B cell (primary cell): ENCODE results near the gene ULK1. TPM values are rescaled to one million over a fixed set of nuclear protein-coding genes. Genes with fewer than 3 reads are reported as not detected.
A peak's percentile ranks its signal among the peaks of the same experiment; 100 is the strongest.

Experiments
- ATAC-seq: fragments of 200-7000 bp; cut with Tn5 transposase; one replicate; pipeline ENCODE4 v1.10.0; 2021; ENCODE audit warnings: low read depth, mild to moderate bottlenecking, moderate number of reproducible peaks, moderate library complexity
- CTCF ChIA-PET: fragments of 350-600 bp; sonication (Branson Sonifier 250); formaldehyde crosslinking; loops from one replicate; lab custom pipeline; 2021; ENCODE audit warnings: antibody characterized with exemption, inconsistent platforms; lab: Charles Lee
- POLR2A ChIA-PET: fragments of 350-600 bp; sonication (Branson Sonifier 250); formaldehyde crosslinking; loops from one replicate; lab custom pipeline; 2021; ENCODE audit warnings: antibody characterized with exemption; lab: Charles Lee
- DNase-seq: peaks from one replicate; pipeline ENCODE4 v3.0.0; 2013
- H2AFZ ChIP-seq: 2 replicates; pipeline ENCODE4 v1.6.1; 2012; ENCODE audit warnings: mild to moderate bottlenecking, low read depth, low read length; ENCODE audit not compliant: insufficient read depth, poor library complexity, severe bottlenecking
- H3K27ac ChIP-seq, 2 donors: 1 replicate in 1 of 2; 2 replicates in 1 of 2; pipeline ENCODE4 v1.5.1; 2012 to 2013; ENCODE audit warnings: low read length in 2 of 2, mild to moderate bottlenecking in 2 of 2, moderate library complexity in 1 of 2
- H3K27me3 ChIP-seq, 4 experiments: fragments of 200-600 bp in 1 of 4; sonication (generic) in 1 of 4; replicated peaks in 1 of 4; 1 replicate in 2 of 4; 2 replicates in 2 of 4; pipeline versions ENCODE4 v1.6.1 to v1.7.0; 2013 to 2016; ENCODE audit warnings: low read length in 3 of 4, mild to moderate bottlenecking in 2 of 4, mixed read lengths in 1 of 4, moderate library complexity in 1 of 4; ENCODE audit not compliant: insufficient read depth in 4 of 4, control insufficient read depth in 3 of 4; ENCODE audit errors: control extremely low read depth in 1 of 4
- H3K36me3 ChIP-seq, 2 experiments: replicated peaks in 1 of 2; 1 replicate in 1 of 2; 2 replicates in 1 of 2; pipeline versions ENCODE4 v1.6.1 to v1.7.1; 2013; ENCODE audit warnings: low read length in 1 of 2; ENCODE audit not compliant: insufficient read depth in 2 of 2, control insufficient read depth in 1 of 2; ENCODE audit errors: control extremely low read depth in 1 of 2, extremely low read depth in 1 of 2
- H3K4me1 ChIP-seq, 2 donors: fragments of 200-600 bp in 1 of 2; sonication (generic) in 1 of 2; 1 replicate in 1 of 2; 2 replicates in 1 of 2; pipeline versions ENCODE4 v1.5.1 to v1.6.1; 2013 to 2017; ENCODE audit warnings: low read length in 2 of 2; ENCODE audit not compliant: control insufficient read depth in 2 of 2, insufficient read depth in 2 of 2
- H3K4me2 ChIP-seq: replicated peaks from 2 replicates; pipeline ENCODE3; 2012; ENCODE audit warnings: mild to moderate bottlenecking, low read depth, low read length; ENCODE audit not compliant: poor library complexity, severe bottlenecking
- H3K4me3 ChIP-seq, 5 experiments: fragments of 200-600 bp in 1 of 5; sonication (generic) in 1 of 5; 1 replicate in 3 of 5; 2 replicates in 2 of 5; pipeline versions ENCODE4 v1.5.1 to v1.7.0; 2011 to 2016; ENCODE audit warnings: low read length in 4 of 5, mild to moderate bottlenecking in 4 of 5, low read depth in 2 of 5, control low read depth in 1 of 5, moderate library complexity in 1 of 5; ENCODE audit not compliant: insufficient read depth in 1 of 5; ENCODE audit errors: control extremely low read depth in 1 of 5, extremely low read depth in 1 of 5
- H3K79me2 ChIP-seq: fragments of 200-600 bp; sonication (generic); one replicate; pipeline ENCODE4 v1.6.0; 2016; ENCODE audit warnings: low read length; ENCODE audit not compliant: control insufficient read depth, insufficient read depth
- H3K9ac ChIP-seq: fragments of 200-600 bp; sonication (generic); 2 replicates; pipeline ENCODE4 v1.6.1; 2017; ENCODE audit warnings: mild to moderate bottlenecking, low read length, moderate library complexity
- H3K9me3 ChIP-seq, 3 donors: one replicate each; pipeline versions ENCODE4 v1.6.1 to v1.7.1; 2013; ENCODE audit warnings: low read length in 2 of 3; ENCODE audit not compliant: control insufficient read depth in 2 of 3, insufficient read depth in 1 of 3; ENCODE audit errors: control extremely low read depth in 1 of 3
- H4K20me1 ChIP-seq: 2 replicates; pipeline ENCODE4 v1.6.0; 2012; ENCODE audit warnings: mild to moderate bottlenecking, low read length; ENCODE audit not compliant: insufficient read depth, control insufficient read depth, poor library complexity, severe bottlenecking
- H3K27ac Mint-ChIP-seq: one replicate; pipeline ENCODE4 v1.8.0; 2021; ENCODE audit warnings: mixed read lengths
- H3K27me3 Mint-ChIP-seq: one replicate; pipeline ENCODE4 v1.8.0; 2021; ENCODE audit warnings: mixed read lengths
- H3K4me1 Mint-ChIP-seq: one replicate; pipeline ENCODE4 v1.8.0; 2021; ENCODE audit warnings: mixed read lengths
- H3K4me3 Mint-ChIP-seq: one replicate; pipeline ENCODE4 v1.8.0; 2021; ENCODE audit warnings: mixed read lengths
- H3K9me3 Mint-ChIP-seq: one replicate; pipeline ENCODE4 v1.8.0; 2022; ENCODE audit warnings: mixed read lengths; ENCODE audit not compliant: insufficient read depth
- EZH2 ChIP-seq: IDR thresholded peaks from 2 replicates; pipeline ENCODE4 v1.6.1; 2012; ENCODE audit warnings: borderline replicate concordance, low read depth, mild to moderate bottlenecking, moderate library complexity, low read length; ENCODE audit not compliant: insufficient read depth, poor library complexity, severe bottlenecking
- WGBS: methylation state at CpG from one replicate; pipeline ENCODE4 v1.1.5; 2013; ENCODE audit warnings: missing lambda C conversion rate; ENCODE audit not compliant: insufficient coverage; 5-methylcytosine and 5-hydroxymethylcytosine counted together
- intact Hi-C: fragments of 100-400 bp; cut with micrococcal nuclease; formaldehyde crosslinking; loops from one replicate; pipeline ENCODE4 v1.10.0; 2022
- polyA plus RNA-seq: library from polyadenylated mRNA; depleted of rRNA; stranded (reverse); fragments of >200 nt; gene quantifications from 2 replicates; pipeline ENCODE4 v1.2.3, GENCODE V29; 2012
- total RNA-seq, 2 donors: library from RNA; stranded (reverse); fragments of 120-200 nt in 1 of 2; gene quantifications; 1 replicate in 1 of 2; 2 replicates in 1 of 2; pipeline versions ENCODE4 v1.2.3 to v1.2.4, GENCODE V29; 2013 to 2022
- TF ChIP-seq, protein P1 (sequence below): fragments of 200-600 bp; IDR thresholded peaks from one replicate; pipeline ENCODE4 v1.8.0; 2022; ENCODE audit warnings: antibody characterized with exemption, mild to moderate bottlenecking

The ULK1 gene
- total and polyA plus RNA-seq, 2 donors (not counting 1 experiment from before 2014, with no cell fraction given) = 38.9 to 59.5 TPM

DNA sequence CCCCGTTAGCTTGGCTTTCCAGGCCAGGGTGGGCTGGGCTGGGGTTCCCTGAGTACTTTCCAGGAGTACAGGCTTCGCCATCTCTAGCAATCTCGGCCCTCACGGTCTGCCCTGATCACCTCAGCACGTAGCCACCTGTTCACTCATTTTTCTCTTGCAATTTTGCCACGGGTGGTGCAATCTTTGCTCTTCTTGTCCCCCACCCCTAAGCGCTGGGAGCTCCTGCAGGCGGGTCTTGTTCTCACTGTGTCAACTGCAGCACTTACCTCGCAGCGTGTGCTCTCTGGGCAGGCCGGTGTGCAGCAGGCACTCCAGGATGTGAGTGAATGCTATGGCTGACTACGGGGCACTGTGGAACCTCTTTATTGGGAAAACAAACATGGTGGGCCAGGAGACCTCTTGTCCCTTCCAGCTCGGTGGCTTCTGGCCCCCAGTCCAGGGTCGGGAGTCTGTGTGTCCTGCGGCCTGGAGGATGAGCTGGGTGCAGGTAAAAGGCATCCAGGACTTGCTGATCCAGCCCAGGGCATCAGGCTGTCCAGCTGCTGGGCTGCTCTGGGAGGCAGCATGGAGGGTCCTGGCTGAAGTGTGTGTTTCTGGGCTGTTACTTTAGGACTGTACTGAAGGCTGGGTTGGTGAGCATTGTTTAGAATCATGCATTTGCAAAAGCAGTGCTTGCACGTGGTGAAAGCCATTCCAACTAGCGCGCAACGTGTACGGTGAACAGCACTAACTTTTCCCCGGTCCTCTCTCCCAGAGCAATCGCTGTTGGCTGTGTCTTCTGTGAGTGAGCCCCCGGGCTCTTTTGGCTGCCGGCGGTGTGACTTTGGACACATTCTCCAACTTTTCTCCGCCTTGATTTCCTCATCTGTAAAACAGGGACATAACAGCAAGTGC, 1.5 kb upstream of the ULK1 start:
- Histone ChIP-seq H3K27ac (no peak overlapping the region), H3K9ac (no peak overlapping the region), H4K20me1 (peaks cover 23% of the 10 kb centered on the region), H3K9me3 (peaks cover 0 to 4% (median 0%) of the 10 kb centered on the region in 3 donors), H3K79me2 (peaks cover 28% of the 10 kb centered on the region), H3K4me1 (peaks cover 18 to 23% of the 10 kb centered on the region in 2 donors), H3K4me3 (no peak overlapping the region), H3K27me3 (no peaks in the 10 kb centered on the region), H3K36me3 (peaks cover 0 to 8% of the 10 kb centered on the region in 2 experiments), H2AFZ (no peak overlapping the region), H3K4me2 (no peak overlapping the region)
- DNase-seq (no peak), ATAC-seq (no peak)
- peak overlapping the region; percentile 71 for H3K4me3 Mint-ChIP-seq
- ChIA-PET POLR2A (no interaction called here), CTCF (no interaction called here)
- H3K9me3 Mint-ChIP-seq = no peaks in the 10 kb centered on the region
- peaks cover 7% of the 10 kb centered on the region for H3K27me3 Mint-ChIP-seq
- no peak for TF ChIP-seq EZH2
- TF ChIP-seq, protein P1, sequence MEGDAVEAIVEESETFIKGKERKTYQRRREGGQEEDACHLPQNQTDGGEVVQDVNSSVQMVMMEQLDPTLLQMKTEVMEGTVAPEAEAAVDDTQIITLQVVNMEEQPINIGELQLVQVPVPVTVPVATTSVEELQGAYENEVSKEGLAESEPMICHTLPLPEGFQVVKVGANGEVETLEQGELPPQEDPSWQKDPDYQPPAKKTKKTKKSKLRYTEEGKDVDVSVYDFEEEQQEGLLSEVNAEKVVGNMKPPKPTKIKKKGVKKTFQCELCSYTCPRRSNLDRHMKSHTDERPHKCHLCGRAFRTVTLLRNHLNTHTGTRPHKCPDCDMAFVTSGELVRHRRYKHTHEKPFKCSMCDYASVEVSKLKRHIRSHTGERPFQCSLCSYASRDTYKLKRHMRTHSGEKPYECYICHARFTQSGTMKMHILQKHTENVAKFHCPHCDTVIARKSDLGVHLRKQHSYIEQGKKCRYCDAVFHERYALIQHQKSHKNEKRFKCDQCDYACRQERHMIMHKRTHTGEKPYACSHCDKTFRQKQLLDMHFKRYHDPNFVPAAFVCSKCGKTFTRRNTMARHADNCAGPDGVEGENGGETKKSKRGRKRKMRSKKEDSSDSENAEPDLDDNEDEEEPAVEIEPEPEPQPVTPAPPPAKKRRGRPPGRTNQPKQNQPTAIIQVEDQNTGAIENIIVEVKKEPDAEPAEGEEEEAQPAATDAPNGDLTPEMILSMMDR = no peak
- H3K27ac Mint-ChIP-seq = peak overlapping the region; percentile 46
- intact Hi-C loops = loop anchor here (10.0 kb wide), 1 partner anchor 128 kb away; no protein-coding TSS in a partner anchor
- peaks cover 17% of the 10 kb centered on the region for H3K4me1 Mint-ChIP-seq
- WGBS = 90% methylated on average over 24 of the region's 26 CpGs
